Ectodermal cell (in vitro differentiated cells): ENCODE results near the gene HHIPL2.

Experiments
- H3K27ac ChIP-seq: 2 replicates; pipeline ENCODE4 v1.7.0; 2013; ENCODE audit warnings: mild to moderate bottlenecking, low read depth, low read length; ENCODE audit not compliant: insufficient read depth, poor library complexity, severe bottlenecking
- H3K27me3 ChIP-seq: 2 replicates; pipeline ENCODE4 v1.7.0; 2013; ENCODE audit warnings: mild to moderate bottlenecking, low read length; ENCODE audit not compliant: insufficient read depth, control insufficient read depth, poor library complexity, severe bottlenecking
- H3K36me3 ChIP-seq: one replicate; pipeline ENCODE4 v1.7.0; 2013; ENCODE audit warnings: low read length; ENCODE audit not compliant: control insufficient read depth, insufficient read depth
- H3K4me1 ChIP-seq: one replicate; pipeline ENCODE4 v1.7.0; 2013; ENCODE audit warnings: low read length; ENCODE audit not compliant: control insufficient read depth, insufficient read depth
- H3K4me3 ChIP-seq: 2 replicates; pipeline ENCODE4 v1.7.0; 2013; ENCODE audit warnings: low read depth, low read length, control low read depth; ENCODE audit not compliant: insufficient read depth
- H3K9me3 ChIP-seq: 2 replicates; pipeline ENCODE4 v1.7.0; 2013; ENCODE audit warnings: mild to moderate bottlenecking, low read length, moderate library complexity; ENCODE audit not compliant: control insufficient read depth
- WGBS, 2 experiments: methylation state at CpG; one replicate each; pipeline ENCODE4 v1.1.7; 2013; ENCODE audit warnings: missing lambda C conversion rate in 2 of 2; 5-methylcytosine and 5-hydroxymethylcytosine counted together

The HHIPL2 gene

DNA sequence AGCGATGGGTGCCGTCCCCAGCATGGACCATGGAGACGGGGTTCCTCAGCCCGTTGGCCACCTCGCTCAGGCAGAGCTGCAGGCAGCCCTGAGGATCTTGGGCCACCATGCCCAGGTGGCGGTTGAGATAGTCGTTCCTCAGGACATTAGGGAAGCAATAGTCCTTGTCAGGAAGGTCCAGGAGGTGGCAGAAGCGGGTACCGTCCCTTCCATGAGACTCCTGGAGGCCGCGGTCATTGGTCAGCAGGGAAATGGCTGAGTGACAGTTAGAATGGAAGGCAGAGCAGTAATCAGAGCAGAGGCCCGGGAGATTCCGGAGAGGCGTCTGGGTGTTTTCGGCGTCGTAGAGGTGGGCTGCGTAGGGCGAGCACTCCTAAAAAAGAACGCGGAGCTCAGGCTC is 4.1 kb downstream of the HHIPL2 start:
- H3K4me1 ChIP-seq: peaks cover 18% of the 10 kb centered on the region
- H3K27ac ChIP-seq: no peak overlapping the region
- H3K27me3 ChIP-seq: no peaks in the 10 kb centered on the region
- H3K9me3 ChIP-seq: no peaks in the 10 kb centered on the region
- H3K36me3 ChIP-seq: no peaks in the 10 kb centered on the region
- 93% methylated on average over 21 of the region's 21 CpGs for WGBS, 2 experiments
- H3K4me3 ChIP-seq: no peak overlapping the region

DNA sequence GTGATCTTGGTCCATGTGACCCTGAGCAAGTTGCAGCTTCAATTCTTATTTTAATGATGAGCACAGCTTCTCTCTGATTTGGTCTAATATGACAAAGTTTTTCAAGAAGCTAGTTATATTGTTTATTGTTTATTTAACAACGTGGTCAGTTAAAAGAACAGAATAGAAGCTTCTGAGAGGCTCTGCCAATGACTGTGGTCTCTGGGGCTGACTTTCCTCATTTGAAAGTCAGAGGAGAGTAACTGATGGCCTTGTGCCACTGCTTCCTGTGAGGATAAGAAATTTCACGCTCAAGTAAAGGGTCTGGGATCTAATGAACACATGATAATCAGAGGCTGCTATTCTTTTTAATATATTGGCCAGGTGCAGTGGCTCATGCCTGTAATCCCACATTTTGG is 7.3 kb downstream of the HHIPL2 start:
- H3K4me3 ChIP-seq: no peak overlapping the region
- no peaks in the 10 kb centered on the region for H3K27me3 ChIP-seq
- no peak overlapping the region for H3K27ac ChIP-seq
- no peaks in the 10 kb centered on the region for H3K9me3 ChIP-seq
- no peaks in the 10 kb centered on the region for H3K4me1 ChIP-seq
- WGBS, 2 experiments: 91 to 92% methylated on average over 2 of the region's 2 CpGs
- no peaks in the 10 kb centered on the region for H3K36me3 ChIP-seq

DNA sequence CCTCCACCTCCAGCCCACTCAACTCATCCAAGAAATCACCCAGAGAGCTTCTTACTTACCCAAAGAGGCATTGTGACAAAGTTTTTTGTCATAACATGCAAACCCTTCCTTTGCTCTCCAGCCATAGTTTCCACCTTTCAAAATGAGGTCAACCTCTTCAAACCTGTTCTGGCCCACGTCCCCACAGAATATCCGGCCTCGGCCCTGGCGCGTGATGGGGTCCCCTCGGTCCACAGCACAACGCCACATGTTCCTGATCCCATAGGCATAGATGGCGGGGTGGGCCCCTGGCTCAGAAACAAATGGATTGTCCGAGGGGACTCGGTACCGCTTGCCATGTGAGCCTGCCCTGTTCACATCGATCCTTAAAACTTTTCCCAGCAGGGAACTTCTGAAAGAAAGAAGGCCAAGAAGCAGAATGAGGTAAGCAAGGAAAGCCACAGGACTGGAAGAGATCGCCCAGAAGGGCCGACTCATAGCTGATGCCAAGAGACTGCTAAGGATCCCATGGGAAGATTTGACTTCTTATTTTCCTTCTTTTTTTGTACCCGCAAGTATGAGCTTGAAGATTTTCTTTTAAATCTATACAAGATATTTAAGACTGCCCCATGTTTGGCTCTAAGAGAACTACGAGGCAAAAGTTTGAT is 7.8 kb downstream of the HHIPL2 start:
- no peak overlapping the region for H3K4me3 ChIP-seq
- H3K27ac ChIP-seq: no peak overlapping the region
- H3K27me3 ChIP-seq: no peaks in the 10 kb centered on the region
- H3K9me3 ChIP-seq: no peaks in the 10 kb centered on the region
- WGBS, 2 experiments: 94% methylated on average over 15 to 16 of the region's 16 CpGs
- H3K36me3 ChIP-seq: no peaks in the 10 kb centered on the region
- H3K4me1 ChIP-seq: no peaks in the 10 kb centered on the region

DNA sequence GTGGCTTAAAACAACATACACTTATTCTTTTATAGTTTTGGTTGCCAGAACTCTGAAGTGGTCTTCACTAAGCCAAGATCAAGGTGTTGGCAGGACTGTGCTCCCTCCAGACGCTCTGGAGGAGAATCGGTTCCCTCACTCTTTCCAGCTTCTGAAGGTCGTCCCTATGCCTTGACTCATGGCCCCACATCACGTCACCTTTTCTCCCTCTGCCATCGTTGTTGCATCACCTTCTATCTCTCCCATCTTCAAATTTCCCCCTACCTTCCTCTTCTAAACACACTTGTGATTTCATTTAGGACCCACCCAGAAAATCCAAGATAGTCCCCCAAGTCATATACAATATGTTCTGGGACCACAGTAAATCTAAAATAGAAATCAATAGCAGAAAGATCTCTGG is 12.4 kb downstream of the HHIPL2 start:
- Histone ChIP-seq H3K4me1 (no peaks in the 10 kb centered on the region), H3K27ac (no peak overlapping the region), H3K27me3 (no peaks in the 10 kb centered on the region), H3K9me3 (no peaks in the 10 kb centered on the region), H3K4me3 (no peak overlapping the region), H3K36me3 (no peaks in the 10 kb centered on the region)
- 89% methylated on average over 5 of the region's 5 CpGs for WGBS, 2 experiments

DNA sequence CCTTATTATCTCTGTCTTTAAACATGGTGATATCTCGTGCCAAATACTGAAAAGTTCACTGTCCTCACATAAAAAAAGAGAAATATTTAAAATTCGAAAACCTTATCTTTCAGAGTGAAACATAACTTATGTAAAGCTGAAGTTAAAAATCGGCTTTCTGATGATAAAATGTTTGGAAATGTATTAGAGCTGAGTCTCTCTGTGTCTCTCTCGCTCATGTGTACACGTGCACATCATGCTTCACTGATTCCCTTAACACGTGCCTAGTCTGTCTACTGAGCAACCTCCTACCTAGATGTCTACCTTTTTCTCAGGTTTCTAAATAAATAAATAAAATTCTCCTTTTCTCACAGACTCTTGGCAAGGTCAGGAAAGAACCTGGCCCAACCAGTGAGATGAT is 17.1 kb downstream of the HHIPL2 start:
- H3K27ac ChIP-seq: no peak overlapping the region
- no peaks in the 10 kb centered on the region for H3K27me3 ChIP-seq
- no peaks in the 10 kb centered on the region for H3K36me3 ChIP-seq
- H3K4me1 ChIP-seq: no peaks in the 10 kb centered on the region
- H3K9me3 ChIP-seq: no peaks in the 10 kb centered on the region
- H3K4me3 ChIP-seq: no peak overlapping the region
- 88 to 91% methylated on average over 6 of the region's 6 CpGs for WGBS, 2 experiments

DNA sequence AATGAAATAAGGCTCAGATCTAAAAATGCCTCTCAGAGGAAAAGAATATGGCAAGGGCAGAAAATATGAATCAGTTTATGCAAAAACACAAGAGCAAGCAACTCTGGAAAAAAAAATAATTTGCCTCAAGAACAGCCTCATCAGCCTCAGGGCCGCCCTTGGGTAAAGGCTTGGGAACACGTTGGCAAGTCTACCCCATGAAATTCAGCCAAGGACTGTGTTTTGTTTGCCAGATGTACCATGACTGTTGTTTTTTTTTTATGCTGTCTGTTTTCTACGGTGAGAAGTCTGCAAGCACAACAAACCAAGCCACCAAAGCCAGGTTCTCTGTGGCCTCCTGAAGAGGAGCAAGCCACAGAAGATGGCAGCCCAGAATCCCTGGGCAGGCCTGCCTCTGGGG is 18.0 kb downstream of the HHIPL2 start:
- no peaks in the 10 kb centered on the region for H3K9me3 ChIP-seq
- H3K27me3 ChIP-seq: no peaks in the 10 kb centered on the region
- WGBS, 2 experiments: 91 to 95% methylated on average over 3 of the region's 3 CpGs
- no peaks in the 10 kb centered on the region for H3K36me3 ChIP-seq
- H3K4me3 ChIP-seq: no peak overlapping the region
- H3K27ac ChIP-seq: no peak overlapping the region
- H3K4me1 ChIP-seq: no peaks in the 10 kb centered on the region

DNA sequence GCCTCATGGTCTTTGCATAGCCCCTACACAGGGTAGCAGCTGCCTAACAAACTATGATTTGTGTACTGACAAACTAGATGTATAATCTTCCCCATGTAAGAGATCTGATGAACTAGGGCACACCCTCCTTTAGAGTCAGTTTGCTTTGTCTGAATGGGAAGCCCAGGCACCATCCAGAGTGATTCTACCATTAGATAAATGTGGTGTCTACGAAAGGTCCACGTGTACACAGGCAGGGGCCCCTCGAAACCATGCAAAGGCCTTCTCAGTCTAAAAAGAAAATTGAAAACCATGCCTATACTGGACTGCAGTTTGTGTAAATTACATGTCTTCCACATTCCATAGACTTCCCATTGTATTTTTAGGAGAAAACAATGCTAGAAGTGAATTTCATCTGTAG is 18.7 kb downstream of the HHIPL2 start:
- no peaks in the 10 kb centered on the region for H3K27me3 ChIP-seq
- H3K4me3 ChIP-seq: no peak overlapping the region
- H3K4me1 ChIP-seq: no peaks in the 10 kb centered on the region
- no peaks in the 10 kb centered on the region for H3K36me3 ChIP-seq
- H3K9me3 ChIP-seq: no peaks in the 10 kb centered on the region
- H3K27ac ChIP-seq: no peak overlapping the region
- WGBS, 2 experiments: 89 to 97% methylated on average over 3 of the region's 3 CpGs

DNA sequence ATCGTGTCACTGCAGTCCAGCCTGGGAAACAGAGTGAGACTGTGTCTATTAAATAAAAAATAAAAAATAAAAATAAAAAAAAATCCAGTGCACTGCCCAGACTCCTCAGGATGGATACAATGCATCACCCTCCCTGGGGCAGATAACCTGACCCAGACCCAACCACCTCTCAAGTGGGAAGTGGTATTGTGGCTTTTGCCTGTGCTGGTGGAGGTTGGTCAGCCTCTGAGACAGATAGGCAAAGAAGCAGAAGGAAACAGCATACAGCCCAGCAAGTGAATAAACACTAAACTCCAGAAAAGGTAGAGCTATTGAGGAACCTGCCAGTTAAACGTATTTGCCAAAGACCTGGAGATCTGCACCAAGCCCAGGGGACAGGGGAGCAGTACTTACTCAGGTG is 22.0 kb downstream of the HHIPL2 start:
- Histone ChIP-seq H3K36me3 (no peaks in the 10 kb centered on the region), H3K9me3 (no peaks in the 10 kb centered on the region), H3K4me3 (no peak overlapping the region), H3K27me3 (no peaks in the 10 kb centered on the region), H3K27ac (no peak overlapping the region), H3K4me1 (no peaks in the 10 kb centered on the region)
- 87 to 98% methylated on average over 2 of the region's 2 CpGs for WGBS, 2 experiments

DNA sequence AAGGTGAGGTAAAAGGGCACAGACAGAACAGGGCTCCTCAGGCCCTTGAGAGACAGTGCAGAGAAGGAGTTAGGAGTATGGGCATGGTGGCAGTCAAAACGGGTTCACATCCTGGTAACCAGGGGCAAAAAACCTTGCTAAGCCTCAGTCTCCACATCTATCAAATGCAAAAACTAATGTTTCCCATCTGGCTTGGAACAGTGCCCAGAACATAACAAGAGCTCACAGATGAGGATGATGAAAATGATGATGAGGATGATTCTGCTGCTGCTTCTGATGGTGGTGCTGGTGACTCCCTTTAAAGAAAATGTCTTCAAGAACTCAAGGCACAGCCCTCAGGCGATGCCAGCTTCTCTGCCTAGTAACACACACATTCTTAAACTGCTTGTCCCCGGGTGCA is 24.1 kb downstream of the HHIPL2 start:
- Histone ChIP-seq H3K4me3 (no peak overlapping the region), H3K36me3 (no peaks in the 10 kb centered on the region), H3K9me3 (no peaks in the 10 kb centered on the region), H3K27me3 (no peaks in the 10 kb centered on the region), H3K4me1 (no peaks in the 10 kb centered on the region), H3K27ac (no peak overlapping the region)
- WGBS, 2 experiments: 79 to 86% methylated on average over 3 of the region's 3 CpGs

DNA sequence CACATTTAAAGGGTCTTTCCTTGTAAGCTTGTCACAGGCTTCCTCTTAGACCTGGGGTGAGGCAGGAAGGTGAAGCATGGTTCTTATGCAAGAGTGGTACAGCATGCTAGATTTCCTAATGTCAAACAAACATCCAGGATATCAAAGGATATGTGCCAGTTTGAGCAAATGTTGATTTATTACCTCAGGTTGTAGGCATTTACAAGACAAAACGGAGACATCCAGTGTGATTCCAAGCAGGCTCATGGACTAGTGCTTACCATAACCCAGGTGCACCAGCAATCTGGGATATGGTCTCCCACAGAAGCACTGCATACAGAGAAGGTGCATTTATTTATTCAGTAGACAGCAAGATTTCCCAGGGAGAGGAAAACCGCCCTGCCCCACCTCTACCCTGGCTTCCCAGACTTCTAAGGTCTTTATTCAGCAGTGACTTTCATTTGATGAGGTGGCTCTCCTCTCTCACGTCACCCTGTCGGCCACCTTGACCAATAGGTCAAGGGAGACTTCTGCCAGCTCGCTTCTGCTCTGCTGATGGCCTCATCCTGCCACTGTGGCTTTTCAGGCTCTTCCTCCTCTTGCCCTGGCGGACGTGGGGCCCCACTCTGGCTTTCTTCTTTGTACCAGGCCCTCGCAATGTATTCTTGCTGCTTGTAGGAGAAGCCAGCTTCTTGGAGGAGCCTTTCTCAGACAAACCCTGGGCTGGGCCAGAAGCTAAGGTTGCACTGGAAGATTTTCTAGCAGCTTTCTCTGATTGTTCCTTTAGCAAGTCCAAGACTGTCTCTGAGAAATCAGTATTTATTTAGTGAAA is 25.6 kb downstream of the HHIPL2 start:
- H3K4me1 ChIP-seq: no peaks in the 10 kb centered on the region
- H3K4me3 ChIP-seq: no peak overlapping the region
- H3K27ac ChIP-seq: no peak overlapping the region
- 87% methylated on average over 8 of the region's 8 CpGs for WGBS, 2 experiments
- H3K36me3 ChIP-seq: no peaks in the 10 kb centered on the region
- no peaks in the 10 kb centered on the region for H3K27me3 ChIP-seq
- no peaks in the 10 kb centered on the region for H3K9me3 ChIP-seq
